K562 (cell line): ENCODE data around the gene EPB41L2. TPM values are rescaled to one million over a fixed set of nuclear protein-coding genes. Genes with fewer than 3 reads are reported as not detected.
A peak's percentile ranks its signal among the peaks of the same experiment; 100 is the strongest.

Experiments
- CEBPG ChIP-seq, 3 experiments: fragments of 200-800 bp in 1 of 3; sonication (Bioruptor generic) in 1 of 3; sonication (generic) in 1 of 3; formaldehyde crosslinking in 1 of 3; IDR thresholded peaks in 2 of 3; conservative IDR thresholded peaks in 1 of 3; 2 replicates each; pipeline versions ENCODE4 v1.6.1 to v1.8.0; 2016 to 2022; ENCODE audit warnings: missing compliant biosample characterization in 2 of 3, missing genetic modification characterization in 2 of 3, mild to moderate bottlenecking in 1 of 3, missing genetic modification reagents in 1 of 3
- FOXP1 ChIP-seq: sonication (generic); formaldehyde crosslinking; IDR thresholded peaks from 2 replicates; pipeline ENCODE4 v1.8.0; 2022; ENCODE audit warnings: mild to moderate bottlenecking, missing genetic modification reagents
- GTF2A2 ChIP-seq: IDR thresholded peaks from 2 replicates; pipeline ENCODE4 v1.6.1; 2016; ENCODE audit warnings: mild to moderate bottlenecking, missing genetic modification characterization, missing compliant biosample characterization
- KLF16 ChIP-seq: IDR thresholded peaks from 2 replicates; pipeline ENCODE4 v1.6.1; 2016; ENCODE audit warnings: antibody characterized with exemption
- MTA3 ChIP-seq: fragments of 450-650 bp; formaldehyde crosslinking; IDR thresholded peaks from 2 replicates; pipeline ENCODE4 v1.6.1; 2017; ENCODE audit warnings: mild to moderate bottlenecking, borderline replicate concordance
- MYC ChIP-seq, 2 experiments: fragments of 250-450 bp in 1 of 2; sonication (Bioruptor Pico) in 1 of 2; IDR thresholded peaks; 2 replicates each; pipeline versions ENCODE4 v1.5.1 to v1.6.1; 2012 to 2021; ENCODE audit warnings: low read depth in 2 of 2, borderline replicate concordance in 1 of 2, improper control_type of control experiment in 1 of 2, low read length in 1 of 2, mild to moderate bottlenecking in 1 of 2, moderate library complexity in 1 of 2
- PHF20 ChIP-seq: fragments of 450-650 bp; IDR thresholded peaks from 2 replicates; pipeline ENCODE4 v1.6.1; 2018; ENCODE audit not compliant: partially characterized antibody
- RAD21 ChIP-seq, 2 experiments: fragments of 250-450 bp in 1 of 2; fragments of 450-650 bp in 1 of 2; sonication (Bioruptor Pico) in 1 of 2; formaldehyde crosslinking in 1 of 2; IDR thresholded peaks in 1 of 2; conservative IDR thresholded peaks in 1 of 2; 2 replicates each; pipeline versions ENCODE4 v1.4.0 to v1.8.0; 2020 to 2022; ENCODE audit warnings: mild to moderate bottlenecking in 2 of 2, moderate library complexity in 1 of 2
- RUNX1 ChIP-seq: sonication (generic); IDR thresholded peaks from 2 replicates; pipeline ENCODE4 v1.6.1; 2016; ENCODE audit warnings: antibody characterized with exemption, low read depth
- SIN3A ChIP-seq, 2 experiments: fragments of 150-350 bp in 1 of 2; IDR thresholded peaks; 2 replicates each; pipeline ENCODE4 v1.6.1; 2011 to 2016; ENCODE audit warnings: borderline replicate concordance in 2 of 2, low read depth in 2 of 2, low read length in 2 of 2, mild to moderate bottlenecking in 2 of 2, moderate library complexity in 2 of 2; ENCODE audit not compliant: control insufficient read depth in 1 of 2
- SMC3 ChIP-seq: conservative IDR thresholded peaks from 2 replicates; pipeline ENCODE4 v1.6.1; 2011; ENCODE audit warnings: low read depth, low read length, improper control_type of control experiment; ENCODE audit not compliant: insufficient read depth
- TFAM ChIP-seq: fragments of 250-450 bp; sonication (Bioruptor Pico); conservative IDR thresholded peaks from 2 replicates; pipeline ENCODE4 v1.5.0; 2021; ENCODE audit warnings: mild to moderate bottlenecking, moderate library complexity
- ZFP36 ChIP-seq: fragments of 150-350 bp; IDR thresholded peaks from 2 replicates; pipeline ENCODE4 v1.6.1; 2018; ENCODE audit warnings: low read length, low read depth; ENCODE audit not compliant: partially characterized antibody
- ZNF263 ChIP-seq: sonication (generic); formaldehyde crosslinking; IDR thresholded peaks from 2 replicates; pipeline ENCODE4 v1.8.0; 2022; ENCODE audit warnings: mild to moderate bottlenecking, missing genetic modification reagents, borderline replicate concordance
- ZNF507 ChIP-seq: conservative IDR thresholded peaks from 2 replicates; pipeline ENCODE4 v1.6.1; 2017; ENCODE audit warnings: missing genetic modification characterization, missing compliant biosample characterization
- polyA plus RNA-seq, 8 experiments: library from polyadenylated mRNA; depleted of rRNA in 4 of 8; stranded (reverse) in 5 of 8; unstranded in 3 of 8; fragments of >200 nt; fragmentation: Nextera tagmentation in 2 of 8; fragmentation: Illumina TruSeq in 1 of 8; extraction: Ambion mirVana in 2 of 8; extraction: Trizol in 1 of 8; gene quantifications; 2 replicates each; pipeline versions ENCODE4 v1.2.1 to v1.2.3, GENCODE V29; 2011 to 2014; ENCODE audit warnings: inconsistent platforms in 1 of 8, missing spikeins in 1 of 8
- total RNA-seq, 7 experiments: library from RNA; depleted of rRNA in 6 of 7; stranded (reverse); fragments of >200 nt in 6 of 7; fragmentation: Illumina TruSeq in 2 of 7; extraction: Trizol in 2 of 7; gene quantifications; 2 replicates each; pipeline versions ENCODE4 v1.2.1 to v1.2.3, GENCODE V29; 2011 to 2021; ENCODE audit warnings: low replicate concordance in 1 of 7
- TF ChIP-seq, protein P1 (sequence below): sonication (generic); formaldehyde crosslinking; IDR thresholded peaks from 2 replicates; pipeline ENCODE4 v1.8.0; 2023; ENCODE audit warnings: mild to moderate bottlenecking, missing genetic modification reagents
- TF ChIP-seq, protein P2 (sequence below): fragments of 250-450 bp; sonication (Bioruptor Pico); IDR thresholded peaks from 2 replicates; pipeline ENCODE4 v1.4.0; 2020; ENCODE audit warnings: mild to moderate bottlenecking, moderate library complexity
- TF ChIP-seq, protein P3 (sequence below): fragments of 250-450 bp; sonication (Bioruptor Pico); IDR thresholded peaks from 2 replicates; pipeline ENCODE4 v1.5.0; 2020; ENCODE audit warnings: mild to moderate bottlenecking
- TF ChIP-seq, protein P4 (sequence below): fragments of 250-450 bp; sonication (Bioruptor Pico); IDR thresholded peaks from 2 replicates; pipeline ENCODE4 v1.9.0; 2021; ENCODE audit warnings: mild to moderate bottlenecking

The EPB41L2 gene
- total and polyA plus RNA-seq, 9 of the 15 experiments (the other 6 are each of a cell fraction or from before 2014, with no cell fraction given), result 5.1 to 53.6 (median 25.0) TPM

DNA sequence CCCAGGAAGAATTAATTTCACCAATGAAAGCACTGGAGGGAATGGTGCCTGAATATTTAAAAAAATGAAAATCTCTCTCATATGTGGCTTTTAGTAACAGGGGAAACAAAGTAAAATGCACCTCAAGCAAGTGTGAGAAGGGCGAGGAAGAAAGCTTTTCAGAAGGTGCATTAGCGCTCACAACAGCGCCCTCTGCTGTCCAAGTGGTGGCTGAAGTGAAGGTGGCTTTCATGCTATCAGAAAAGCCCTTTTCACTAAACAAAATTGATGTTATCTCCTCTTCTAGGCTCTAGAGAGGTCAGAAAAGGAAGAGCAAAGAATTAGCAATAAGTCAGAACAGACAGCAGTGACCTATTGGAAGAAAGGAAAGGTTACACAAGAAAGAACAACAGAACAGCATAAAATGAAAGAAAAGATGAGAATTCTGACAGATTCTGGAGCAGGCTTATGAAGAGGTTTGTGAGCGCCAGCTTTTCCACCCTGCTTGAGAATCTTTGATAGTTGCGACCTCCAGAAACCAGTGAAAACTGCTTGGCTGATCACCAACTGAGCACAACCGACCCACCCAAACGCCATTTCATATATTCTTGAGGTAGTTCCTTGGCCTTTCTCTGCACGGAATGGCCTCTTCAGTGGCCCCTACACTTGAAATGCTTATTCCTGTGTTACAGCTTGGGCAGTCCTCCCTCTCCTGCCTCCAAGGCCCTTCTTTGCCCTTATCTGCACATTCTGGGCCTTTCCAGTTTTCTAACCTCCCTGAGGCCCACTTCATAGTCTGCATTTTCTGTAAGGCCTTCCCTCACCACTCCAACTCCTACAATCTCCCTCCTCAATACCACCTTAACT is 190.6 kb downstream of the EPB41L2 start (continued):
- TF ChIP-seq RAD21 (CRISPR knock-in tag; conservative IDR thresholded peaks at IDR 0.05 in 1 of 2, IDR thresholded peaks at IDR 0.05 in 1 of 2) (peak; percentile 42 to 62; a peak in 3 of 4 replicates), RUNX1 (no peak), MYC (IDR thresholded peaks at IDR 0.05; ENCODE audit: low read depth, low read length) (no peak), MYC (CRISPR knock-in tag; IDR thresholded peaks at IDR 0.05; ENCODE audit: borderline replicate concordance, low read depth) (no peak), TFAM (CRISPR knock-in tag) (no peak), SMC3 (peak; percentile 53; the same call in 1 of the 2 replicates), ZNF263 (CRISPR knock-in tag) (no peak), ZNF507 (tag) (no peak), GTF2A2 (no peak), SIN3A (IDR thresholded peaks at IDR 0.05; ENCODE audit: borderline replicate concordance in 2 of 2, control insufficient read depth in 1 of 2, low read depth in 2 of 2, low read length in 2 of 2) (no peak), ZFP36 (no peak), PHF20 (no peak), FOXP1 (CRISPR knock-in tag) (no peak), CEBPG (CRISPR knock-in tag; IDR thresholded peaks at IDR 0.05) (no peak), CEBPG (tag; conservative IDR thresholded peaks at IDR 0.05 in 1 of 2, IDR thresholded peaks at IDR 0.05 in 1 of 2) (no peak), KLF16 (0 out of 2 replicates have a peak, but pooled peaks have one; percentile 22), MTA3 (no peak)
- TF ChIP-seq, protein P1, sequence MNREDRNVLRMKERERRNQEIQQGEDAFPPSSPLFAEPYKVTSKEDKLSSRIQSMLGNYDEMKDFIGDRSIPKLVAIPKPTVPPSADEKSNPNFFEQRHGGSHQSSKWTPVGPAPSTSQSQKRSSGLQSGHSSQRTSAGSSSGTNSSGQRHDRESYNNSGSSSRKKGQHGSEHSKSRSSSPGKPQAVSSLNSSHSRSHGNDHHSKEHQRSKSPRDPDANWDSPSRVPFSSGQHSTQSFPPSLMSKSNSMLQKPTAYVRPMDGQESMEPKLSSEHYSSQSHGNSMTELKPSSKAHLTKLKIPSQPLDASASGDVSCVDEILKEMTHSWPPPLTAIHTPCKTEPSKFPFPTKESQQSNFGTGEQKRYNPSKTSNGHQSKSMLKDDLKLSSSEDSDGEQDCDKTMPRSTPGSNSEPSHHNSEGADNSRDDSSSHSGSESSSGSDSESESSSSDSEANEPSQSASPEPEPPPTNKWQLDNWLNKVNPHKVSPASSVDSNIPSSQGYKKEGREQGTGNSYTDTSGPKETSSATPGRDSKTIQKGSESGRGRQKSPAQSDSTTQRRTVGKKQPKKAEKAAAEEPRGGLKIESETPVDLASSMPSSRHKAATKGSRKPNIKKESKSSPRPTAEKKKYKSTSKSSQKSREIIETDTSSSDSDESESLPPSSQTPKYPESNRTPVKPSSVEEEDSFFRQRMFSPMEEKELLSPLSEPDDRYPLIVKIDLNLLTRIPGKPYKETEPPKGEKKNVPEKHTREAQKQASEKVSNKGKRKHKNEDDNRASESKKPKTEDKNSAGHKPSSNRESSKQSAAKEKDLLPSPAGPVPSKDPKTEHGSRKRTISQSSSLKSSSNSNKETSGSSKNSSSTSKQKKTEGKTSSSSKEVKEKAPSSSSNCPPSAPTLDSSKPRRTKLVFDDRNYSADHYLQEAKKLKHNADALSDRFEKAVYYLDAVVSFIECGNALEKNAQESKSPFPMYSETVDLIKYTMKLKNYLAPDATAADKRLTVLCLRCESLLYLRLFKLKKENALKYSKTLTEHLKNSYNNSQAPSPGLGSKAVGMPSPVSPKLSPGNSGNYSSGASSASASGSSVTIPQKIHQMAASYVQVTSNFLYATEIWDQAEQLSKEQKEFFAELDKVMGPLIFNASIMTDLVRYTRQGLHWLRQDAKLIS, result no peak
- TF ChIP-seq, protein P2, sequence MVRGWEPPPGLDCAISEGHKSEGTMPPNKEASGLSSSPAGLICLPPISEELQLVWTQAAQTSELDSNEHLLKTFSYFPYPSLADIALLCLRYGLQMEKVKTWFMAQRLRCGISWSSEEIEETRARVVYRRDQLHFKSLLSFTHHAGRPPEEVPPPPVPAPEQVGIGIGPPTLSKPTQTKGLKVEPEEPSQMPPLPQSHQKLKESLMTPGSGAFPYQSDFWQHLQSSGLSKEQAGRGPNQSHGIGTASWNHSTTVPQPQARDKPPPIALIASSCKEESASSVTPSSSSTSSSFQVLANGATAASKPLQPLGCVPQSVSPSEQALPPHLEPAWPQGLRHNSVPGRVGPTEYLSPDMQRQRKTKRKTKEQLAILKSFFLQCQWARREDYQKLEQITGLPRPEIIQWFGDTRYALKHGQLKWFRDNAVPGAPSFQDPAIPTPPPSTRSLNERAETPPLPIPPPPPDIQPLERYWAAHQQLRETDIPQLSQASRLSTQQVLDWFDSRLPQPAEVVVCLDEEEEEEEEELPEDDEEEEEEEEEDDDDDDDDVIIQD (CRISPR knock-in tag), result no peak
- TF ChIP-seq, protein P3, sequence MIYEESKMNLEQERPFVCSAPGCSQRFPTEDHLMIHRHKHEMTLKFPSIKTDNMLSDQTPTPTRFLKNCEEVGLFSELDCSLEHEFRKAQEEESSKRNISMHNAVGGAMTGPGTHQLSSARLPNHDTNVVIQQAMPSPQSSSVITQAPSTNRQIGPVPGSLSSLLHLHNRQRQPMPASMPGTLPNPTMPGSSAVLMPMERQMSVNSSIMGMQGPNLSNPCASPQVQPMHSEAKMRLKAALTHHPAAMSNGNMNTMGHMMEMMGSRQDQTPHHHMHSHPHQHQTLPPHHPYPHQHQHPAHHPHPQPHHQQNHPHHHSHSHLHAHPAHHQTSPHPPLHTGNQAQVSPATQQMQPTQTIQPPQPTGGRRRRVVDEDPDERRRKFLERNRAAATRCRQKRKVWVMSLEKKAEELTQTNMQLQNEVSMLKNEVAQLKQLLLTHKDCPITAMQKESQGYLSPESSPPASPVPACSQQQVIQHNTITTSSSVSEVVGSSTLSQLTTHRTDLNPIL, result no peak
- TF ChIP-seq, protein P4, sequence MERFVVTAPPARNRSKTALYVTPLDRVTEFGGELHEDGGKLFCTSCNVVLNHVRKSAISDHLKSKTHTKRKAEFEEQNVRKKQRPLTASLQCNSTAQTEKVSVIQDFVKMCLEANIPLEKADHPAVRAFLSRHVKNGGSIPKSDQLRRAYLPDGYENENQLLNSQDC (CRISPR knock-in tag), result no peak
